Posterior vena cava (tissue), 2 donors: ENCODE results near the gene TBC1D22A. TPM values are rescaled to one million over a fixed set of nuclear protein-coding genes. Genes with fewer than 3 reads are reported as not detected.

Experiments used
- DNase-seq: peaks from one replicate; pipeline ENCODE4 v3.0.0-alpha.2; 2020; ENCODE audit warnings: low spot score
- intact Hi-C, 2 donors: fragments of 100-400 bp; cut with DNase I; formaldehyde crosslinking; loops; one replicate each; pipeline versions ENCODE4 v1.14.1 to v1.14.2; 2022 to 2023
- total RNA-seq, 2 donors: library from RNA; stranded (reverse); fragmentation: NEBNext Ultra II Directional; extraction: Animal tissue kit (Norgen Biotek cat#: 25700); gene quantifications; one replicate each; pipeline ENCODE4 v1.2.1, GENCODE V29; 2021
- donor health status: DM: yes; HTN: yes; CAD: no.
- donor health status: DM: yes; HTN: yes; CAD: no.

TBC1D22A gene
- total RNA-seq, 2 donors from 2014 or later, result 19.3 to 21.7 TPM

DNA sequence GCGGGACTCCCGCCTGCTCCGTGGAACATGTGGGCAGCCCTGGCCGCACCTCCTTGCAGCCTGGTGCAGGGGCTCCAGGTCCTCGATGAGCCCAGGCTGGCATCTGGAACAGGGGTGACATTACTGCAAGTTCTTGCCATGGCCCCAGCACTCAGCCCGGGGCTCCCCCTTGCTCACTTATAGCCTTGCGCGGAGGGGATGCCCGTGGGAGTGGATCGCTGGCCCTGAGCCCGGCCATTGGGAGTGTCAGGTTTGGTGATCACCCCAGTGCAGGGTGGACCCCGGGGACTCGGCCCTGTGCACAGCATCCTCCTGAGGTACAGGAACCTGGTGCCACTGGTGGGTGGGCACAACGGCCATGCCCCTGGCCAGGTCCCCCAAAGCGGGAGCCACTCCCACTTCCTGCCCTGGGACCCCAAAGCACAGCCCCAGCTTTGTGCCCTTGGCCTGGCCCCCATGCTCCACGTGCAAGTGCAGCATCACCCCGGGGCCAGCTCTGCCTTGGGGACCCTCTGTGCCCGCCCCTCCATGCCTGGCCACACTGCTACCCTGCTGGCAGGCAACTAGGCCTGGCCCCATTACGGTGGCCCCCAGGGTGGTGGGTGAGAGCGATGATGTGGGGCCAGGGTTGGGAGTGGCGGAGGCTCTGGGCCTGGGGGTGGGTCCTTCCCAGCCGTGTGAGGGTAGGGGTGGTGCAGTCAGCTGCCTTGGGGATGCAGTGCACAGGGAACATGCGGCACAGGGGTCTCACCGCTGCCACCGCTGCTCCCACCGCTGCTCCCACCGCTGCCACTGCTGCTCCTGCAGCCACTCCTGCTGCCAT, 439.8 kb downstream of the TBC1D22A start:
- intact Hi-C loops, result loop anchor here in 1 of 2 donors (1.0 kb wide), 1 partner anchor 10 kb away; no protein-coding TSS in a partner anchor
- peak; percentile 72 for DNase-seq

DNA sequence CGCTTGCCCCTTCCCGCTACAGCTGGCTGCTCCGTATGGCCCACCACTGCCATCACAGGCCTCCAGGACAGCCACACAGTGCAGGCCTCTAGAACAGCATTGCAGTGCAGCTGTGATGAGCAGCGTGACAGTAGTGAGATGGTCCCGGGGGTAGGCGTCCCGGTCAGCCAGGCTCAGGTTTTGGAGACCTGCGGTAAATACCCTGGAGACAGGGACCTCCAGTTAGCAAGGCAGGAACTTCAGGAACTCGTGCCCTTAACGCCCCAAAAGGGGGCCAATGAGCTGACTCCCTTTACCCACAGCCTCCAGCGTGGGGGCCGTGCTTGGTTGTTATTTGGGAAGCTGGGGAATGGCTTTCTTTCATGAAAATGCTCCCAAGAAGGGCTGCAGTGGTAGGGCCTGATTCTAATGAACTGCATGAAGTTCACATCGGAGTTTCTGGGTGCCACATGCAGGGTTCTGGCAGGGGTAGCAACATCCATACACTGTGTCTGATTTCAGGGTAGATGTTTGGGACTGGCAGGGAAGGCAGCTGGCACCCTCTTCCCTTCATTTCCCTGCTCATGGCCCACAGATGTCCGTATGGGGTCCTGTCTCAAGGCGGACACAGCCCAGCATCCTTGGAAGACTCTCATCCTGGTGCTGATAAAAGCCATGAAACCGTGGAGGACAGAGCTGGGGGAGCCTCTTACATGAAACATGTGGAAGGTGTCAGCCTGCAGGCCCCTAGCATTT, 440.5 kb downstream of the TBC1D22A start:
- intact Hi-C loops, result no loop called here
- peak; percentile 74 for DNase-seq

DNA sequence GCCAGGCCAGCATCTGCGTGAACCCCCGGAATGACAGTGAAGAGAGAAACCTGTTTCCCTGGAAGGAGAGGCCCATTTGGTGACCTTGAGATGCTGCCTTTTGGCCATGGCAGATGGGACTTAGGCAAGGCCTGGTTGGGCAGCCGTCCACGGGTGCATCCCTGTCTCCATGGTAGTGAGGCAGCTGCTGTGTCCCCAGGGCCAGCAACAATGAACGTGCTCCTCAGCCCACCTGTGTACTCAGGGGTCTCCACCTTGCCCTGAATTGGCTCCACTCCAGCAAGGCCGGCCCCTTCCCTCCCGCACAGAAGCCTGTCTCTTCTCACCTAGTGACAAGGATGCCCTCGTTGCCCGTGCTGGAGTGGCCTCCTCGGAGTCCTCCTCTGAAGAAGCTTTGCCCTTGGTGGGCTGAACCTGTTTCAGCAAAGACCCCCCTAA, 441.1 kb downstream of the TBC1D22A start:
- intact Hi-C loops, result no loop called here
- DNase-seq, result peak; percentile 79

DNA sequence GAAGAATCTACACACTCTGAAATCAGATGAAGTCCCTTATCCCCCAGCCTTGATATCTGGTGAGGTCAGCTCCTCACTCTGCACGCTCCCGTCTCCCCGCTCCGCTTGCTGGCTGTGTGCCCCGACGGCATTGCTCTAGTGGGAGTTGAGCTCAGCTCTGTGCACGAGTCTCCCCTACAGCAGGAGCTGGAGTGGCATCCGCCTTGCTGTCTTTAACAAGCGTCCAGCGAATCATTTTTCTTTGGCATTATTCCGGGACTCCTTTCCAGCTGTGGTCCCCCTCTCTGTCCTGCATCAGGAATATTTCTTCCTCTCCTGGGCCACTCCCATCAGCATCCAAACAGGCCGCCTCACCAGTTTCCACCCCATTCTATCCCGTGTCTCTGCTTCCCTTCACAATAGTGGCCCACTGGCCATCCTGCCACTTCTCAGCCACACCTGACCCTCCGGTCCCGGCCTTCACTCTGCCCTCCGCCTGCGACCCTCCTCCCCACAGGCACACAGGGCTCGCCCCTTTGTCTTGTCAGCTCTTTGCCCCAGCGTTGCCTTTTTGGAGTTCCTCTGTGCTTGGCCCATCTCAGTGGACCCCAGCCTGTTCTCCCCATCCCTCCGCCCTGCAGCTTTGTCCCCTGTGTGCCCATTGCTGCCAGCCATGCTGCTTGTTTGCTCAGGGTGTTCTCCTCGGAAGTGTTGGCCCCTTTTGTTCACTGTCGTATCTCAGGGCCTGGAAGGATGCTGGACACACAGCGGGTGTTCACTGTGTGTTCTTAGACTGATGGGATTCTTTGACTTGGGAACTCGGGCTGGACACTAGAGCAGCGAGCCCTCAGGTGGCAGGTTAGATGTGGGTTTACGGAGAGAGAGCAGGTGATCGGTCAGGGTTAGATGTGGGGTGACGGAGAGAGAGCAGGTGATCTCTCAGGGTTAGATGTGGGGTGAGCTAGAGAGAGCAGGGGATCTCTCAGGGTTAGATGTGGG, 441.8 kb downstream of the TBC1D22A start:
- DNase-seq, result peak; percentile 62
- intact Hi-C loops, result no loop called here

DNA sequence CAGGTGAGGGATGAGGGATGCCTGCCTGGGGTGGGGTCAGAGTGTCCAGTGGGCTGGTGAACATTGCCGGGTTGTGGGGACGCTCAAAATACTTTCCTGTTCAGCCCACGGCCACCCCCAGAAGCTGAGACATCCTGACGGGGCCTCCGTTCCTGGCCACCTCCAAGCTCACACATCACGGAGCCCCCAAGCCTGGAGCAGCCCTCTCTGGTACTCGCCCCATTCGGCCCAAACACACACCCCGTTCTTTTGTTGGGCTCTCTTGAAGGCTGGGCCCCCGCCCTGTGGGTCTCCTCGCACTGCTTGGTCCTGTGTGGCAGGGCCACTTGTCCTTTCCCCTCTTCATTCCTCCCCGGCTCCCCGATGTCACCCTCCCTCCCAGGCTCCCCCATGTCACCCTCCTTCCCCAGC, 442.6 kb downstream of the TBC1D22A start:
- DNase-seq, result peak; percentile 70
- intact Hi-C loops, result no loop called here

DNA sequence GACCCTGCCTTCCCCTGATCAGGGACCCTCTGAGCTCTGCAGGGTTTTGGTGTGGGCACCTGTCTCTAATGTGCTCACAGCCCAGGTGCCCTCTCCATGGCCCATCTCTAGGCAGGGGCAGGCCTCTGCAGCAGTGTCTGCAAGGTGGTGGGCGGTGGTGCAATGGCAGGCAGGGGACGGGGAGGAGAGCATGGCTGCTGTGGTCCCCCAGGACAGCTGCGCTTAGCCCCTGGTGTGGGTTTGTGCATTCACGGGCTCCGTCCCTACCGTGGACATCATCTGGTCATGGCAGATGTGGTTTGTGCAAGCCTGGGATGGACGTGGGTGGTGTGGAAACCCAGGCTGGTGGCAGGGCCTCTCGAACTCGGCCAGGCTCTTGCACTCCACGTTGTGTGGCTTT, 443.1 kb downstream of the TBC1D22A start:
- DNase-seq, result peak; percentile 66

DNA sequence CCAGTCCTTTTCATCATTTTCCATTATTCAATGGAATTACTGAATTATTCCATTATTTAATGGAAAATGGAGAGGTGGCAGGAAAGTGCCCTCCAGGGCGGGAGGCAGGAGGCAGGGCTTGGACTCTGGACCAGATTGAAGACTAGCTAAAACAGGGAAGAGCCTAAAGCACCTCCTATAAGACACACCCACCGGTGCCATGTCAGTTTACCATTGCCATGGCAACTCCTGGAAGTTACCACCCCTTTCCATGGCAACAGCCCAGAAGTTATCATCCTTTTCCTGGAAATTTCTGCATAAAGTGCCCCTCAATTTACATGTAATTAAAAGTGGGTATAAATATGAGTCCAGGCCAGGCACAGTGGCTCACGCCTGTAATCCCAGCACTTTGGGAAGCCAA, 443.7 kb downstream of the TBC1D22A start:
- peak; percentile 34 for DNase-seq
- intact Hi-C loops, result no loop called here

More for the DNA sequence above, 443.1 kb downstream of the TBC1D22A start:
- intact Hi-C loops, result no loop called here

DNA sequence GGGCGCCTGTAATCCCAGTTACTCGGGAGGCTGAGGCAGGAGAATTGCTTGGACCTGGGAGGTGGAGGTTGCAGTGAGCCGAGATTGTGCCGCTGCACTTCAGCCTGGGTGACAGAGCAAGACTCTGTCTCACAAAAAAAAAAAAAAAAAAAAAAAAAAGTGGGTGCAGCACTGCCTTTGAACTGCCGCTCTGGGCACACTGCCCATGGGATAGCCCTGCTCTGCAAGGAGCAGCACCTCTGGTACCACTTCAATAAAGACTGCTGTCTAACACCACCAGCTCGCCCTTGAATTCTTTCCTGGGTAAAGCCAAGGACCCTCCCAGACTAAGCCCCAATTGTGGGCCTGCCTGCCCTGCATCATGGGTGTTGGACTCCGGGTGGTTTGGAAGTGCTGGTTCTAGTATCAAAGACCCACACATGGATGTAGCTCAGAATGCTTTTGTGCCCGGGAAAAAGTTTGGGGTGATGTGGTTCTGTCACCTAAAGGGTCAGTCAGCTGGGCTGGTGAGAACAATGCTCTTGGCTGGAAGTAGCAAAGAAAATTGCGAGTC, 444.3 kb downstream of the TBC1D22A start:
- DNase-seq, result peak; percentile 40

DNA sequence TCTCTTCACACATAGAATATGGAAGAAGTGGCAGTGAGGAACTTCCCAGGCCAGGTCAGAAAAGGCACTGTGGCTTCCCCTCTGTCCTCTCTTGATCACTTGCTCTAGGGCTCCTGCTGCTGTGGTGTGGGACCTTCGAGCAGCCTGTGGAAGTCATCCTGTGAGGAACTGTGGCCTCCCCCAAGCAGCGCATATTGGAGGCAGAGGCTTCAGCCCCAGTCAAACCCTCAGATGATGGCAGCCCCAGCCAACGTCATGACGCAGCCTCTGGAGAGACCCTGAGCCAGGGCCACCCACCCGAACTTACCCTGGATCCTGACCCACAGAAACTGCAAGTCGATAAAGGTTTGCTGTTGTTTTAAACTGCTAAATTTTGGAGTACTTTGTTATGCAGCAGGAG, 444.9 kb downstream of the TBC1D22A start:
- intact Hi-C loops, result no loop called here
- DNase-seq, result peak; percentile 69

More for the DNA sequence above, 444.3 kb downstream of the TBC1D22A start:
- intact Hi-C loops, result no loop called here

DNA sequence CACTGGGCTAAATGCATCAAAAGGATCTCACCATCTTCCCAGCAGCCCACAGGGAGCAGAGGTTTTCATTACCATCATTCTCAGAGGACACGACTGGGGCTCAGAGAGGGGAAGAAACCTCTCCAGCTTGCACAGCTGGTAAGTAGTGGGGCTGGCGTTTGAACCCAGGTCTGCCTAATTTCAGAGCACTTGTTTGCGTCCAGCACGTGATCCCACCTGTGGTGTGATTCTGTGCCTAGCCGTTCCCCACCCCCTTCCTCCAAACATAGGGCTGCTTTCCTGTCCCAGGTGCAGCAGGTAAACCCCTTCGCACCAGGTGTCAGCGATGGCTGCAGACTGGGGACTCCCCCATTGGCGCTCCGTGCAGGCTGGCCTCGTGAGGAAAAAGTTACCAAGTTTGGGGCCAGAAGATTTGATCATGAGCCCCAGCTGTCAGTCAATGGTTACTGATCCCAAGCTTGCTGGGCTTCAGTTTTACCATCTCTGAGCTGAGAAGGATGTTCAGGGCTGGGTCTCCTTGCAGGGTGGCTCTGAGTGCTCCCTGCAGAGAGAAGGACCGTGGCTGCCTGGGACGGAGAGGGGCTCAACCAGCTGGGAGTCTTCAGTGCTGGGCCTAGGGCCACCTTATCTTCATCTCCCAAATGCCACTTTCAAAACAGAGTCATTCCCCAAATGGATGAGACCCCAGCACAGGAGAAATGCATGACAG, 445.6 kb downstream of the TBC1D22A start:
- intact Hi-C loops, result no loop called here
- DNase-seq, result peak; percentile 65

DNA sequence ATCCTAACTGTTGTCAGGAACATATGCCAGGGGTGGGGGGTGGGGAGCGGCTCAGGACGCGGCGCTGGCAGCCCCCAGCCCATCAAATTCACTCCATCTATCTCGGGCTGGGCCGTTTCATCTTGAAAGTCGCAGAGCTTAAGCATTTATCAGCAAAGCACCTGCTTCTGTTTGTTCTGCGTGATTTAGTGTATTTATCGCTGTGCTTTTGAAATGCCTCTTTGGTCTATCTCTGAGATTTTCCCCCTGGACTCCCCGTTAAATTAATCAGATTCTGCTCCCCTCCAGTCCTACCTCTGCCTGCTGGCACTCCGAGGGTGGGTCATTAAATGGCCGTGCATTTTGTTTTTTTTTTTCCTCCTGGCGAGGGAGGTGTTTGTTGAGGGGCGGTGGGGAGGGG, 446.2 kb downstream of the TBC1D22A start:
- intact Hi-C loops, result no loop called here
- DNase-seq, result no peak

DNA sequence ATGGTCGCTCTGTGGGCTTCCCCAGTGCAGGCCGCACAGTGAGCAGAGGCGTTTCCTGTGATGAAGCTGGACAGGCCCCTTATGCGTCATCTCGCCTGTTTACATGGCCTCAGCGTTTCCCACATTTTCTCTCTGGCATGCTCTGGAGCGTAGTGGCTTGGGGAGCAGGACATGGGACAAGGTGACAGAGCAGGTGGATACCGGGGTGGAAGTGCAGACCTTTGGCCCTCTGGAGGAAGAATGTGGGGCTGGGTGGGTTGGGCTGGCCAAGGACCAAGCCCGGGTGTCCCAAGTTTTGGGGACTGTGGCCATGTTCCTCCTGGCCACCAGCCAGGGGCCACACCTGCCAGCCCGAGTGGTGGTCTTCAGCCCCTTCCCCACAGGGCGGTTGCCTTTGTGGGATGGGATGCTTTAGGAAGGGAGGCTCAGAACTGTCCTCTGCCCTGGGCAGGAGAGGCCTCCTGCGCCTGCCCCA, 446.6 kb downstream of the TBC1D22A start:
- peak; percentile 44 for DNase-seq
- intact Hi-C loops, result no loop called here

DNA sequence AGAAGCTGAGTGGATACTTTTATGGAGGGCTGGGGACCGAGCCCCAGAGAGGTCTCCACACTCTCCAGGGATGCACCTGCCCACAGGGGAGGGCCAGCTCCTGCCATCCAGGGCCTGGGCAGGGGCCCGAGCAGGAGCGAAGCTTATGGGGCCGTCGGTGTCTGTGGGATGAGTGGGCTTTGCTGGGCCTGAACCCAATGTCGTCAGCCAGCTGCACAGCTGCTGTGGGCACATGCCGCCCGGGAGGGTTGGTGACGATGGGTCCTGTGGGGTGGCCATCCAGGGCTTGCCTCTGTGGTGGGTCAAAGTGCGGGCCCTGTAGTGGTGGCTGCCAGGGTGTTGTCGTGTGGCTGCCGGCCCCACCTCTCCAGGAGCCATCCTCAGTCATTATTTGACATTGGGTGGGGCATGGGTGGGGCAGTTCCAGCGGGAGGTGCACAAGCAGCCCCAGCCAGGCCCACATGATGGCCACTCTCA, 447.1 kb downstream of the TBC1D22A start:
- intact Hi-C loops, result no loop called here
- peak; percentile 76 for DNase-seq

DNA sequence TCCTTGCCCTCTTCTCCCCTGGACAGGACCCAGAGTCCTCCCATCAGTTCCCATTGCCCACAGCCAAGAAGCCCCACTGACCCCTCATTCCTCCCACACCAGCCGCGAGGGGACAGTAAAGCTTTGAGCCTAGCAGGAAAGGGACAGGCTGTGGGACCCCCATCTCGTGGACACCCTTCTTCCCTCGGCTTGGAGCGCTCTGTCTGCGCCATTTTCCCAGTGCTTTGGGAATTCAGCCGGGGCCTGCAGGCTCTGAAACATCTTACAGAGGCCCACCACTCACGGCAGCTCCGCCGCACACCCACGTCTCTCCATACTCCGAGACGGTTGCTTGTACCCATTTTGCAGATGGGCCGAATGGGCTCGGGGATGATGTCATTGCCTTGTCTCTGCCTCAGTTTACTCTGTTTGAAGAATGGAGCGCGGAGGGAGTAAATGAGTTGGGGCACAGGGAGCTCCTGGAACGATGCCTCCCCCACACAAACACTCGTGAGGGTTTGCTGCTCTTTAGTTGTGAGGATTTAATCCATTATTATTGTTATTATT, 447.7 kb downstream of the TBC1D22A start:
- intact Hi-C loops, result no loop called here
- peak; percentile 36 for DNase-seq

DNA sequence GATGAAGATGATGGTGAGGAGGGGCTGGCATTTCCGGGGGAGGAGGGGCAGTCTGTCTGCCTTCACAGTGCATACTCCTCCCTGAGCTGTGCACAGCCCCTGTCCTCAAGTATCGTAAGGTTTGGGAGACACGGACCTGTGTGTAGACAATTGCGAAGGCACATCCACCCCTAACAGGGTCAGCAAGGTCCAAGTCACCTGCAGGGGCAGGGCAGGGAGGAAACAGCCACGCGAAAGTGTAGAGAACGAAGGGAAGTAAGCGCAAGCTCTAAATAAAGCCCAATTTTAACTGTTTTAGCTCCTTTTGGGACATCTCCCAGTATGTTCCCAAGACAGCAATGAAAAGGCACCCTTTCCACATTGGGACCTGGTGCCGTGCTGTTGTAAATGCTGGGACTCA, 448.2 kb downstream of the TBC1D22A start:
- intact Hi-C loops, result no loop called here
- DNase-seq, result peak; percentile 29

DNA sequence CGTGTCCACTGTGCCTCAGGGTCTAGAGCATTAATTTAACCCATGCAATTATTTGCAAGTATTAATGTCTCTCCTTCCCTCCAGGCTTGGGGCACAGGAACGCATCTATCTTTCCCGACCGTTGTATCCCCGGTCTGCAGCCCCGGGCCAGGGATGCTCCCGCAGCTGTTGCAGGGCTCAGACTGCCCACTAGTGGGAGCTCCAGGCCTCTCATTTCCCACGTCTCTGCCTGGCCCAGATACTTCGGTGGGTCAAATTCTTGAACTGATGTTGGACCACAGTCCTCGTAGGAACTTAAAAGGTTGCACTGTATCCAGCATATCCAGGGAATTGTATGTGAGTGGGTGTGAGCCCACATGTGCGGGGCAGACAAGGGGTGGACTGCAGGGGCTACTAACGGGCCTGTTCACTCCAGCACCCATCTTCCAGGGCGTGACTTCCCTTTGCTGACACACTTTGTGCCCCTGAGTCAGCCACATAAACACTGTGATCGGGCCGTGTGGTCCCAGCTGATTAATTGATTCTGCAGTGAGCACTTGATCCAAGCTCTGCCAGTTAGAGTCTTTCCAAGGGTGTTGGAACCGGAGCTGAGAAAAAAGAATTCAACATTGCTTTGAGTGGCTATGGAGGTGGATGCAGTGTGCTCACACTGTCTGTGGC, 451.3 kb downstream of the TBC1D22A start:
- DNase-seq, result peak; percentile 31
- intact Hi-C loops, result no loop called here

DNA sequence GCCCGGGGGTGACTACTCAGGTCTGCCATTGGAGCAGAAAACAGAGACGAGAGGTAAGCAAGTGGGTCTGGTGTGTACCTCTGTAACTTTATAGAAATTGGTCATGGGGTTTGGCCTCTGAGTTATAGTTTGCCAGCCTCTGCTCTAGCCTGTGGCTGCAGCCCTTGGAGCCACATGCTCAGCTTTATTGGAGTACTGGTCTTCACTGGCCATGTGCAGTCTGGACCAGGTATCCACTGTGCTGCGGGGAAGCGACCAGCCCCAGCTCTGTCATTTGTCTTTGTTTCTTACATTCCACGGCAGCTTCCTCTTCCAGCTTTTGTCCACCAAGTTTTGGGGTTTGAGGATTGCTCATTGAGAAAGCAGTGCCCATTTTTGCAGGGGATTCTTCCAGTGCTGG, 453.4 kb downstream of the TBC1D22A start:
- intact Hi-C loops, result no loop called here
- peak; percentile 66 for DNase-seq
